ENCODE data around the gene CPNE4.
"Not testable (repeated sequence)": the region's sequence is repeated elsewhere in the genome, so short reads cannot be mapped to it uniquely, and the experiment has no call there.

CPNE4 gene

GRCh38 chr3:131957980-131958379, 76.8 kb downstream of the CPNE4 start:
- no peak for DNase-seq (ENCODE audit: low spot score)

GRCh38 chr3:131957511-131957910, 77.3 kb downstream of the CPNE4 start:
- DNase-seq (ENCODE audit: low spot score): no peak

DNA sequence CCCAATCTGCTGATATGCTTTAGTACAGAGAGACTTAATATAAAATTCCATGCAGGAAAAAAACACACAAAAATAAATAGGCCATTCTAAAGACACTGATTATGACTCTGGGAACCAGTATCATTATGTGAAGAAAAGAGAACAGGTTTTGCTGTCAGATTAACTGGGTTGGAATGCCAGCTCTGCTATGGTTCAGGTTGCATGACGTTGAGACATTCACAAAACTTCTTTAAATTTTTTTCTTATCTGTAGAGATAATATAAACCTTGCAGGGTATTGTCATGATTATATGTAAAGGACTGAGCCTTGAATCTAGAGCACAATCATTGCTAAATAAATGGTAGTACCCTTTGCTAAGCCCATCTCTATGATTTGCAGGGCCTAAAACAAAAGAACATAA, 86.0 kb downstream of the CPNE4 start:
- DNase-seq (ENCODE audit: low spot score): no peak

DNA sequence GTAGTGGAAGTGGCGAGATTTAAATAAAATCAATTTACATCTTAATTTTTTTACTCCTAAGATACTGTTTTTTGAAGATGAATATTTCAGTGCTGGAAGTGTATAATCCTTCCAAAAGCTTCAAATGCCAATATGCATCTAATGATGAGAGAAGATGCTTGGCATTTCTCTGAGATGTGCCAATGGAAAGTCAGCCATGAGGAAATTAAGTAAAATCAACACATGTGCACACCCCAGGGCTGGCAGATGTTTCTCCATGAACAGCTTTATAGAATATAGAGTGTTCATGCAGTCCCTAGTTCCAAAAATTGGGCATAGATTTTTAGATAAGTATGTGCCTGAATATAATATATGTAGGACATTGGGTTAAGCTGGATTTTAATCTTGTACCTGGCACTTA, 90.1 kb downstream of the CPNE4 start:
- no peak for DNase-seq (ENCODE audit: low spot score)

DNA sequence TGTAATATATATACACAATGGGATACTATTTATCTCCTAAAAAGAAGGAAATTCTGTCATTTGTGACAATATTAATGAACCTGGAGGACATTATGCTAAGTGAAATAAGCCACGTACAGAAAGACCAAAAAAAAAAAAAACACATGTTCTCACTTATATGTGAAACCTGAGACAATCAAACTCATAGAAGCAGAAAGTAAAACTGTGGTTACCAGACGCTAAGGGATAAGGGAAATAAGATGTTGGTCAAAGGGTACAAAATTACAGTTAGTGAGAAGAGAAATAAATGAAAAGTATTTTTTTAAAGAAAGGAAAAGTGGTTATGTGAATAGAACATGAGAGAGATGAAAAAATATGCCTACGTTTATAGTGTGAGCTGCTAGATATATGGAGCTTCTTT, 101.1 kb downstream of the CPNE4 start:
- DNase-seq (ENCODE audit: low spot score): no peak

DNA sequence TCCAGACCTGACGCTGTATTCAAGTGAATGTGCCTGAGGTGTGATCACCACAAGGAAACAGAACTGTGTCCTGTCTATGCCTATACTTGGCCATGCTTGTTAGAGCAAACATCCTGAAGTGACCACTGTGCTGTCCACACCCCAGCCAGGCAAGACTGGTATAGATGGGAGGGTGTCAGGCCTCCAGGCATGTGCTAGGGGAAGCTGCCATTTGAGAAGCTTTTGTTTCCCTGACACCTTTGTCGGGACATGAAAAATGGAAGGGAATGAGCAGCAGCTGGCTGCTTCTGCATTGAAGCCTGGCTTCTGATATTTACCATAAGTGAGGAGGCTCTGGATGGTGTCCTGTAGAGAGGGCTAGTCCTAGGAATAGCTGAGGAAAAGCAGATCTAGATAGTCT, 106.2 kb downstream of the CPNE4 start:
- DNase-seq (ENCODE audit: low spot score): no peak

- no peak for DNase-seq (ENCODE audit: low spot score)
Observed at GRCh38 chr3:131925571-131925970, 109.2 kb downstream of the CPNE4 start.

GRCh38 chr3:131922356-131922755, 112.5 kb downstream of the CPNE4 start:
- no peak for DNase-seq (ENCODE audit: low spot score)

GRCh38 chr3:131917006-131917405, 117.8 kb downstream of the CPNE4 start:
- no peak for DNase-seq (ENCODE audit: low spot score)

DNA sequence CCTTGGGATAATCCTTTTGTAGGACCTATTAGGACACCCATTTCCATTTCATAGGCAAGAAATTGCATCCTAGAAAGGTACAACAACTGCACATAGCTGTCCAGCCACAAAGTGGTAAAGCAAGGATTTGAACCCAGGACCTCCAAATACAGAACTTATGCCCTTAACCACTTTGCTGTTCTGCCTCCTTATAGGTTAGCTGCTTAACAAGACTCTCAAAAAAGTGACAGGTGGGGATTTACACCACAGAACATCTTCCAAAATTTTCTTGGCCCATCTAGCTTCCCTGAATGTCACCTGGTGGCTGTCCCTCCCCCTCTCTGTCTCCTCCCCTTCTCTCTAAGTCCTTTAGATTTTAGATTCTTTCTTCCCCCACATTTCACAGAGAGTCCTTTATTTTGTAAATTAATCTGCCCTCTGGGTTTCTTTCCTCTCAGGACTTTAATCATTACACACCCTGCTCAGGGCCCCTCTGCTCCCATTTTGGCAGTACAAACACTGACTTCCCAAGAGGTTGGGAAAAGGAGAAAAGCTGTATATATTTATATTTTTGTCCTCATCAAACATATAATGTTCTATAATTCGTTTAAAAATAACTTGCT, 120.6 kb downstream of the CPNE4 start:
- no peak for DNase-seq (ENCODE audit: low spot score)

DNA sequence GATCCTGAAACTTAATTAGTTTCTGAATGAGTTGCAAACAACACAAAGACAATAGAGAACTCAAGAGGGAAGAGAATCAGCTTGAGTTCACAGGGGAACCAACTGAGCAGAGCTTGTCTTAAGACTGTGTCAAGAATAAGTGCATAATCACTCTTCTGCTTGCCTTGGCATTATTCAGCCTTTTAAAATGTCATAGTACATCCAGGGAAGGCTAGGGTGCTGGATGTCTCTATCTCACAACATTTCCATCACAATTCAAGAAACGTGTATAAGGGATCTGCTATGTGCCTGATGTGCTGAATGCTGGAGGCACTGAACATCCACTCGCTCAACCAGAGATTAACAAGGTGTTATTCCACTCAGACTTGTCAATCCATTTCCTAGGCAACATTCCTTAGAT, 122.6 kb downstream of the CPNE4 start:
- no peak for DNase-seq (ENCODE audit: low spot score)

GRCh38 chr3:131907796-131908195, 127.0 kb downstream of the CPNE4 start:
- no peak for DNase-seq (ENCODE audit: low spot score)

DNA sequence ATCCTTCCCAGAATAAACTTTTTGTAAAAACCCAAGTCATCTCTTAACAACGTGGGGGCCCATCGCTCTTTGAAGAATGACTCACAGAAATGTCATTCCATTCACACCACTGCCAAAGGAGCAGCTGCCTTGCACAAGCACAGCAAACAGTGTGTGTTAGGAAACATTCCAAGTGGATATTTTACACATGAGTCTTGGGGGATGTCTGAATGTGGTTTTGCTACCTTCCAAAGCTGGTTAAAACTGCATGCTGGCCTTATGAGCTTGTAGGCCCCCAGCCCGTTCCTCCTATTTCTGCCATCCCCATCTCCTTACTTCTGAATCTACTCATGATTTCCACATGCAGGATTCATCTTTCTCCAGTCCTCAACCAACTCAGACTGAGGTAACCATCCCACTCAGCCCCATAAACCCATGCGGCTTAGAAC, 130.8 kb downstream of the CPNE4 start:
- DNase-seq (ENCODE audit: low spot score): no peak

DNA sequence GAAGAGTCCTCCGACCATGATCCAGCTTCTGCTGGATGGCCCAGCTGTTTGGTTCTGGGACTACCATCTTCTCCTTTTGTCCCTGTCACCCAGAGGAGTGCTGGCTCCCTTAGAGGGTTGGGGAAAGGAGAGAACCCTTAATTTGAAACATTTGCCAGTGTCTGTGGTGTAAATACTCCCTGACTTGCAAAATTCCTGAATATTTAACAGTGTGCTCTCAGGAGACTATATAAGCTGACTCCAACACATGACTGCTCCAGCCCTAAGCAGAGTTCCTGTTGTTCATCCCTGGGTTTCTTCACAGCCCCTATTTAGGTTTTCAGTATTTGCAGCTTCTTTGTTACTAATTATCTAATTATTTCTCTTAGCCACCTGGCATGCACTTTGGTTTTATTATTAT, 133.1 kb downstream of the CPNE4 start:
- DNase-seq (ENCODE audit: low spot score): no peak

DNA sequence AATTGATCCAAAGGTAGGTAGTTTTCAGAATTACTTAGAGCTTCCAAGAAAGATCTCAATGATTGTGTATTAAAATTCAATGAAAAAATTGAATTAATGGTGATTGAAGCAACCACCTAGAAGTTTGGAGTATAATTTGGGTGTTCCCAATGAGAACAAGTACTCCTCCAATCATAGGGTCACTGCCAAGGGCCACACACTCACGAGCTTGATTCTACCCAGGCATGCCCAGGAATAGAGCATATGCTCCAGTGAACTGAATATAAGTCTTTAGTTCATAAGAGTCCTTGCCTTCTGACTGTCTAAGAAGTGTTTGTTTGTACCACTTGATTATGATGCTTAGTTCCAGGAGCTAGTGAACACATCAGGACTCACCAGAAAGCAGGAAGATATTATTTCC, 133.9 kb downstream of the CPNE4 start:
- DNase-seq (ENCODE audit: low spot score): no peak

- no peak for DNase-seq (ENCODE audit: low spot score)
Observed at GRCh38 chr3:131899021-131899420, 135.8 kb downstream of the CPNE4 start.

DNA sequence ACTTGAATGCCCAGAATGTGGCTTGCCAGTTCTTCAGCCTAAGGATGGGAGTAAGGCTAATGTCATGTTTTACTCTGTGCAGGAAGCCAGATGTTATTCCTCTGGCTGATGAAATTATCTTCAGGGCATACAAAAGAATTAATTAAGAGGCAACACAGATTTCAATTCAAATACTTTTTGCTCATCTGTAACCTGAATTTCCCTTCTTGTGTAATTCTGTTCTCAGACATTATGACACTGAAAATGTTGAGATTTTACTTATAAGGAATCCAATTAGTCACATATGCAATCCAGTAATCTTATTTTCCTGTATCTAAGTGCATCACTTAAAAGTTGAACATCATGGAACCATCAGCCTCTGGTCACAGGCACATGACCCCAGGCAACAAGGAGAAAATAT, 136.5 kb downstream of the CPNE4 start:
- no peak for DNase-seq (ENCODE audit: low spot score)

DNA sequence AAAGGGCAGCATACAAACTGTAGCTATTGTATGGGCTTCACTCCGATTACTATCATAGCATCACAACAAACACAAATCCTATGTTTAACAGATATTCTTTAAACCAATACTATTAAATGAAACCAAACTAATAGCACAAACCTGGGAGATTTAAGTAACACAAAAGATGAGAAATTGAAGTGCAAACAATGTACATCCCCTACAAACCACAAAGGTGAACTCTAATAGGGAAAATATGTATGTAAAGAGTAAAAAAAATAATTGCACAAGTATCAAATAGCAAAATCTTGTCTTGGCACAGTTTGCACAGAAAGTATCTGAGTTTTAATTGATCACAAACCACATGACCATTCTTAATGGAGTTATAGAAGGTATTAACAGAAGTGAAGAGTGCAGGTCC, 138.5 kb downstream of the CPNE4 start:
- DNase-seq (ENCODE audit: low spot score): no peak

DNA sequence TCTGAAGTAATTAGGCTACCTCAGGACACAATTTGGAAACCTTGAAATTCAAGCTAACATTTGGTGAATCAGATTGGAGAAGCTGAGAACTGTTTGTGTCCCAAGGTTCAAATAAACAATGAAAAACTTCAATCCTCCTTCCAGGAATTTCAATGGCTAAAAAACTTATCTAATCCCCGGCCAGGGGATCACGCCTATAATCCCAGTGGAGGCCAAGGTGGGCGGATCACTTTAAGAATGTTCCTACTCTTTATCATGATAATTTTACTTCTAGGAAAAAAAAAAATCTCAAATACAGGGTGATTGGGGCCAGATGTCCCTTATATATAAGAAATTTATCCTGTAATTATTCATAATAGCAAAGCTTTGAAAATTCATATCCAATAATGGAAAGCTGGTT, 139.0 kb downstream of the CPNE4 start:
- DNase-seq (ENCODE audit: low spot score): no peak

DNA sequence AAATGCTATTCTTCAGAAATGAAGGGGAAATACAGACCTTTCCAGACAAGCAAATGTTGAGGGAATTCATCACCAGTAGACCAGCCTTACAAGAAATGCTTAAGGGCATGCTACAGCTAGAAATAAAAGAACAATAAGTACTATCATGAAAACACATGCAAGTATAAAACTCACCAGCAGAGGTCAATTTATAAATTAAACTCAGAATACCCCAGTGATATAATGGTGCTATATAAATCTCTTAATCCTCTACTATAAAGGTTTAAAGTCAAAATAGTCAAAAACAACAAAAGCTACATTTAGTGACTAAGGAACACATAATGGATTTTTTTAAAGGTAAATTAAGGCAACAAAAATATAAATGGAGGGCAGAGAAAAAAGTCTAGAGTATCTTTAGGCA, 142.5 kb downstream of the CPNE4 start:
- no peak for DNase-seq (ENCODE audit: low spot score)

DNA sequence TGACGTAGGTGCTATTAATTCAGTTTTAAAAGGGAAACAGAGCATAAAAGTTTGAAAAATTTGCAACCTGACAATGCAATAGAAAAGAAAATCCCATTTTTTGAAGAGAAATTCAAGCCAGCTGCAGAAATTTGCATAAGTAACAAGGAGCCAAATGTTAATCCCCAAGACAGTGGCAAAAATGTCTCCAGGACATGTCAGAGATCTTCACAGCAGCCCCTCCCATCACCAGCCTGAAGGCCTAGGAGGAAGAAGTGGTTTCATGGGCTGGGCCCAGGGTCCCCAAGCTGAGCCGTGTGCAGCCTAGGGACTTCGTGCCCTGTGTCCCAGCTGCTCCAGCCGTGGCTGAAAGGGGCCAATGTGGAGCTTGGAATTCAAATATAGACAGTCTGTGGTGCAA, 148.9 kb downstream of the CPNE4 start:
- DNase-seq (ENCODE audit: low spot score): not testable (repeated sequence)

GRCh38 chr3:131883711-131884407, 151.0 kb downstream of the CPNE4 start:
- DNase-seq (ENCODE audit: low spot score): no peak

- DNase-seq (ENCODE audit: low spot score): no peak
Observed at GRCh38 chr3:131883086-131883485, 151.7 kb downstream of the CPNE4 start.

DNA sequence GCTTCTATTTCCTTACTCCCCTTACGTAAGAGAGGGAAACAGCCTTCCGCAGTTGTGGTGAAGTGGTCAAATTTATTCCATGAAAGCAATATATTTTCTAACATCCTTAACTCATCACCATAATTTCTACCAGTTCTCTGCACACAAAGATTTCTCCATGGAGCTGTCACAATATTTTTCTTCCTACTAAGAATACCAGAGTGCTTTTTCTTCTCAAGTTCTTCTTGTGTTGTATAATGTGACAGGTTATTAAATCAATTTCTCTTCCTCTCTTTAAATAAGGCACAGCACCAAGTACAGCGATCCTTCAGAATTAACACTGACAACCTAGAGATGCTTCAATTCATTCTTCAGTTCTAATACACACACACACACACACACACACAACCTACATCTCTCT, 153.0 kb downstream of the CPNE4 start:
- no peak for DNase-seq (ENCODE audit: low spot score)
